Erythroblast (primary cell): ENCODE data around the gene FCHO1.

ENCODE experiments used
- GATA1 ChIP-seq: IDR thresholded peaks from 2 replicates; pipeline ENCODE4 v1.6.1; 2011; ENCODE audit warnings: low read depth, mild to moderate bottlenecking, control low read depth, low read length, moderate library complexity
- POLR2A ChIP-seq: IDR thresholded peaks from 2 replicates; pipeline ENCODE4 v1.6.1; 2011; ENCODE audit warnings: mild to moderate bottlenecking, low read length

GRCh38 chr19:17794412-17794730 lies 43.1 kb downstream of the FCHO1 start:
- TF ChIP-seq POLR2A (no peak), GATA1 (no peak)
